ENCODE measurements around the gene PARD3B.

The PARD3B gene

DNA sequence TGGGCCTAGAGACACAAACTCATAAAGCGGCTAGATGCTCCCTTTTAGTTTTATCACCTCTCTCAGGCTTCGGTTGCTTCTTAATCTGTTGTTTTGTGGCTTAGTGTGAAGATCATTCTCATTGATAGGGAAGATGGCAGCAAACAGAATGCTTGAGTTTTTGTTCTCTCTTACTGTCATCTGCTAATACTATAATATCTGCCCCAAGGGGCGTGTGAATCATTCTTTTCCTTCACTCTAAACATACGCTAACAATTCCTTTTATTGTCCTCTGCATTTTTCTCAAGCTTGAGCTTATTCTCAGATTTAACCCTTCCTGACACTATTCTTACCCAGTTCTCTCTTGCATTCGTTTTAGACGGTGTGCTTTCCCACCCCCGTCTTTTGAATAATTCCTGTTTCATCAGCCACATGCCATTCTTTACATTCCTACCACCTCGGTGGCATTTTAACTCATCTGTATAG is 813.1 kb downstream of the PARD3B start:
- Histone ChIP-seq H3K4me2 (ENCODE audit: low read depth, low read length) (no peak overlapping the region), H3K9ac (ENCODE audit: low read length) (no peak overlapping the region)
- DNase-seq, result no peak

GRCh38 chr2:205361272-205361671 is 816.0 kb downstream of the PARD3B start:
- DNase-seq, result no peak
- no peak overlapping the region for H3K4me2 ChIP-seq (ENCODE audit: low read depth, low read length)
- no peak overlapping the region for H3K4me3 ChIP-seq (ENCODE audit: low read length)
- H3F3A ChIP-seq (ENCODE audit: insufficient read depth, low read length), result no peaks in the 10 kb centered on the region
- no peaks in the 10 kb centered on the region for H3K9me3 ChIP-seq (replicated peaks; ENCODE audit: insufficient read depth, low read length)
- no peak overlapping the region for H3K27ac ChIP-seq (ENCODE audit: low read length)
- H3K27me3 ChIP-seq (replicated peaks; ENCODE audit: insufficient read depth, low read length), result no peaks in the 10 kb centered on the region
- H4K20me1 ChIP-seq (ENCODE audit: insufficient read depth, low read length), result no peaks in the 10 kb centered on the region
- no peaks in the 10 kb centered on the region for H3K4me1 ChIP-seq (ENCODE audit: low read length)
- H2AFZ ChIP-seq (ENCODE audit: low read length), result no peak overlapping the region
- H3K9me2 ChIP-seq (replicated peaks; ENCODE audit: insufficient read depth, low read length), result no peaks in the 10 kb centered on the region
- H3K9ac ChIP-seq (ENCODE audit: low read length), result no peak overlapping the region
- TF ChIP-seq CTCF (IDR thresholded peaks at IDR 0.05; ENCODE audit: low read length), result no peak
- TF ChIP-seq EZH2phosphoT487 (IDR thresholded peaks at IDR 0.05; ENCODE audit: low read length), result no peak
- TF ChIP-seq EZH2 (optimal IDR thresholded peaks at IDR 0.05; ENCODE audit: low read depth, low read length), result no peak
- no peaks in the 10 kb centered on the region for H3K36me3 ChIP-seq (replicated peaks; ENCODE audit: insufficient read depth, low read length)
- no peaks in the 10 kb centered on the region for H3K79me2 ChIP-seq (ENCODE audit: low read length)

More for the DNA sequence above, 813.1 kb downstream of the PARD3B start:
- no peaks in the 10 kb centered on the region for H3F3A ChIP-seq (ENCODE audit: insufficient read depth, low read length)
- no peaks in the 10 kb centered on the region for H4K20me1 ChIP-seq (ENCODE audit: insufficient read depth, low read length)
- no peaks in the 10 kb centered on the region for H3K36me3 ChIP-seq (replicated peaks; ENCODE audit: insufficient read depth, low read length)
- no peaks in the 10 kb centered on the region for H3K9me3 ChIP-seq (replicated peaks; ENCODE audit: insufficient read depth, low read length)
- no peak overlapping the region for H2AFZ ChIP-seq (ENCODE audit: low read length)
- H3K9me2 ChIP-seq (replicated peaks; ENCODE audit: insufficient read depth, low read length), result no peaks in the 10 kb centered on the region
- H3K4me3 ChIP-seq (ENCODE audit: low read length), result no peak overlapping the region
- no peaks in the 10 kb centered on the region for H3K79me2 ChIP-seq (ENCODE audit: low read length)
- H3K4me1 ChIP-seq (ENCODE audit: low read length), result no peaks in the 10 kb centered on the region
- TF ChIP-seq CTCF (IDR thresholded peaks at IDR 0.05; ENCODE audit: low read length), result no peak
- no peaks in the 10 kb centered on the region for H3K27me3 ChIP-seq (replicated peaks; ENCODE audit: insufficient read depth, low read length)
- no peak overlapping the region for H3K27ac ChIP-seq (ENCODE audit: low read length)

GRCh38 chr2:205361970-205362369 is 816.7 kb downstream of the PARD3B start:
- DNase-seq, result no peak

More at GRCh38 chr2:205361970-205362369, 816.7 kb downstream of the PARD3B start:
- Histone ChIP-seq H3K36me3 (replicated peaks; ENCODE audit: insufficient read depth, low read length) (no peaks in the 10 kb centered on the region), H3K79me2 (ENCODE audit: low read length) (no peaks in the 10 kb centered on the region), H3K27me3 (replicated peaks; ENCODE audit: insufficient read depth, low read length) (no peaks in the 10 kb centered on the region), H3K9ac (ENCODE audit: low read length) (no peak overlapping the region), H3K9me2 (replicated peaks; ENCODE audit: insufficient read depth, low read length) (no peaks in the 10 kb centered on the region), H3K4me3 (ENCODE audit: low read length) (no peak overlapping the region), H3K9me3 (replicated peaks; ENCODE audit: insufficient read depth, low read length) (no peaks in the 10 kb centered on the region), H4K20me1 (ENCODE audit: insufficient read depth, low read length) (no peaks in the 10 kb centered on the region), H3F3A (ENCODE audit: insufficient read depth, low read length) (no peaks in the 10 kb centered on the region), H3K27ac (ENCODE audit: low read length) (no peak overlapping the region), H3K4me2 (ENCODE audit: low read depth, low read length) (no peak overlapping the region), H2AFZ (ENCODE audit: low read length) (no peak overlapping the region), H3K4me1 (ENCODE audit: low read length) (no peaks in the 10 kb centered on the region)
- TF ChIP-seq EZH2phosphoT487 (IDR thresholded peaks at IDR 0.05; ENCODE audit: low read length), result no peak
- no peak for TF ChIP-seq EZH2 (optimal IDR thresholded peaks at IDR 0.05; ENCODE audit: low read depth, low read length)
- no peak for TF ChIP-seq CTCF (IDR thresholded peaks at IDR 0.05; ENCODE audit: low read length)

Measured in MM.1S (cell line).